Activated naive CD8-positive, alpha-beta T cell treated with anti-CD3 and anti-CD28 coated beads, Interleukin-2, amount 10 ng/mL, durations not matched to agents 7 days and 5 days (primary cell): ENCODE measurements around the gene MMP13. TPM values are rescaled to one million over a fixed set of nuclear protein-coding genes. Genes with fewer than 3 reads are reported as not detected.
"Not testable (repeated sequence)": the region's sequence is repeated elsewhere in the genome, so short reads cannot be mapped to it uniquely, and the experiment has no call there.

Experiments used
- ATAC-seq: fragments of 150-1000 bp; cut with Tn5 transposase; one replicate; pipeline ENCODE4 v1.10.0; 2021; ENCODE audit warnings: low read depth, moderate library complexity
- POLR2A ChIA-PET: fragments of 350-600 bp; sonication (Branson Sonifier 250); formaldehyde crosslinking; loops from one replicate; lab custom pipeline; 2021; ENCODE audit warnings: antibody characterized with exemption; lab: Charles Lee
- DNase-seq: peaks from one replicate; pipeline ENCODE4 v3.0.0; 2021
- H3K27ac Mint-ChIP-seq: one replicate; pipeline ENCODE4 v1.8.0; 2022; ENCODE audit warnings: mild to moderate bottlenecking, mixed read lengths
- H3K27me3 Mint-ChIP-seq: one replicate; pipeline ENCODE4 v1.8.0; 2022; ENCODE audit warnings: mild to moderate bottlenecking, moderate library complexity, mixed read lengths
- H3K36me3 Mint-ChIP-seq: one replicate; pipeline ENCODE4 v1.8.0; 2021; ENCODE audit warnings: mild to moderate bottlenecking, mixed read lengths
- H3K4me1 Mint-ChIP-seq: one replicate; pipeline ENCODE4 v1.8.0; 2021; ENCODE audit warnings: mixed read lengths
- H3K4me3 Mint-ChIP-seq: one replicate; pipeline ENCODE4 v1.8.0; 2022; ENCODE audit warnings: mild to moderate bottlenecking, moderate library complexity, mixed read lengths
- H3K9me3 Mint-ChIP-seq: one replicate; pipeline ENCODE4 v1.8.0; 2021; ENCODE audit warnings: mixed read lengths
- total RNA-seq, 2 experiments: library from RNA; stranded (reverse); gene quantifications; one replicate each; pipeline ENCODE4 v1.2.3, GENCODE V29; 2021

Gene MMP13
- total RNA-seq, 2 experiments from 2014 or later, result not detected

GRCh38 chr11:102905848-102906247, 49.7 kb downstream of the MMP13 start:
- H3K27me3 Mint-ChIP-seq, DNase-seq, H3K36me3 Mint-ChIP-seq, H3K27ac Mint-ChIP-seq, POLR2A ChIA-PET, H3K4me1 Mint-ChIP-seq, ATAC-seq, H3K9me3 Mint-ChIP-seq, H3K4me3 Mint-ChIP-seq: not testable (repeated sequence)

- POLR2A ChIA-PET, H3K36me3 Mint-ChIP-seq: not testable (repeated sequence)
Measured at GRCh38 chr11:102903895-102904294, 51.6 kb downstream of the MMP13 start.

GRCh38 chr11:102900346-102900745, 55.2 kb downstream of the MMP13 start:
- no peak overlapping the region for H3K27ac Mint-ChIP-seq
- DNase-seq, result no peak
- ATAC-seq, result no peak
- H3K4me3 Mint-ChIP-seq, result no peak overlapping the region
- peaks cover 2% of the 10 kb centered on the region for H3K9me3 Mint-ChIP-seq
- POLR2A ChIA-PET, result no interaction called here
- H3K27me3 Mint-ChIP-seq, result no peaks in the 10 kb centered on the region
- no peaks in the 10 kb centered on the region for H3K4me1 Mint-ChIP-seq
- no peaks in the 10 kb centered on the region for H3K36me3 Mint-ChIP-seq

More at GRCh38 chr11:102903895-102904294, 51.6 kb downstream of the MMP13 start:
- H3K4me3 Mint-ChIP-seq, DNase-seq, H3K27me3 Mint-ChIP-seq, H3K9me3 Mint-ChIP-seq, ATAC-seq, H3K4me1 Mint-ChIP-seq, H3K27ac Mint-ChIP-seq: not testable (repeated sequence)

Other genes starting within 250 kb of the MMP13 start
- gene MMP27, start 250.0 kb downstream of the MMP13 start, total RNA-seq, result not detected
- gene MMP8, start 230.8 kb downstream of the MMP13 start, total RNA-seq, result not detected
- not detected for gene MMP10, start 175.1 kb downstream of the MMP13 start, total RNA-seq
- not detected for gene MMP1, start 157.6 kb downstream of the MMP13 start, total RNA-seq
- not detected for gene MMP3, start 112.1 kb downstream of the MMP13 start, total RNA-seq
- not detected for gene MMP12, start 80.8 kb downstream of the MMP13 start, total RNA-seq
- 10 to 100 TPM; 23.1 to 25.9 TPM for gene DCUN1D5, start 136.4 kb upstream of the MMP13 start, total RNA-seq
- gene DYNC2H1, start 153.7 kb upstream of the MMP13 start, total RNA-seq, result 1 to 10 TPM; 2.9 to 3.5 TPM